Transverse colon (tissue), 4 donors: ENCODE data around the gene ZBBX.

Source experiments
- EP300 ChIP-seq: sonication (generic); formaldehyde crosslinking; IDR thresholded peaks from one replicate; pipeline ENCODE4 v1.6.1; 2017; ENCODE audit warnings: antibody characterized with exemption, low read depth
- POLR2A ChIP-seq: fragments of 450-650 bp; IDR thresholded peaks from one replicate; pipeline ENCODE4 v1.6.1; 2016; ENCODE audit warnings: antibody characterized with exemption, mild to moderate bottlenecking, moderate library complexity
- POLR2AphosphoS5 ChIP-seq, 3 donors: sonication (generic); formaldehyde crosslinking; IDR thresholded peaks; one replicate each; pipeline ENCODE4 v1.6.1; 2016; ENCODE audit warnings: antibody characterized with exemption in 3 of 3
- TF ChIP-seq, protein P1 (sequence below), 5 experiments: fragments of 200-600 bp in 3 of 5; fragments of 450-650 bp in 2 of 5; sonication (generic) in 3 of 5; IDR thresholded peaks; 1 replicate in 2 of 5; 2 replicates in 3 of 5; pipeline ENCODE4 v1.5.1; 2016 to 2017; ENCODE audit warnings: antibody characterized with exemption in 5 of 5, inconsistent platforms in 3 of 5, mild to moderate bottlenecking in 2 of 5, moderate library complexity in 1 of 5

DNA sequence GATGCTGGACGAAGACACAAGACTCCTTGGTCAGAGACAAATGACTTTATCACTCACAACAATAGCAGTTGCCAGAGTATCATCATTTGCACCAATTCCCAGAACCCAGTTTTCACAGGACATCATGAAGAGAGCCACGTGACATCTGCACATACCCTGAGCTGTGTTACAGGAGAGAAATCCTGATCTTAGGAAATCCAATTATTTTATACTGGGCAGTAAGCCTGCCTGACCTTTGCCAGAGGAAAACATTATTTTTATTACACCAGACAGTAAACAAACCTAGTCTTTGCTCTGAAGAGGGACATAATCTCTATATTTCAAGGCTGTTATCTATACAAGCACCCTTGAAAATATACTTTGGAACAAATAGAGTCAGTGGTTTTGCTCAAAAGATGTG lies 77.4 kb downstream of the ZBBX start:
- TF ChIP-seq, protein P1, sequence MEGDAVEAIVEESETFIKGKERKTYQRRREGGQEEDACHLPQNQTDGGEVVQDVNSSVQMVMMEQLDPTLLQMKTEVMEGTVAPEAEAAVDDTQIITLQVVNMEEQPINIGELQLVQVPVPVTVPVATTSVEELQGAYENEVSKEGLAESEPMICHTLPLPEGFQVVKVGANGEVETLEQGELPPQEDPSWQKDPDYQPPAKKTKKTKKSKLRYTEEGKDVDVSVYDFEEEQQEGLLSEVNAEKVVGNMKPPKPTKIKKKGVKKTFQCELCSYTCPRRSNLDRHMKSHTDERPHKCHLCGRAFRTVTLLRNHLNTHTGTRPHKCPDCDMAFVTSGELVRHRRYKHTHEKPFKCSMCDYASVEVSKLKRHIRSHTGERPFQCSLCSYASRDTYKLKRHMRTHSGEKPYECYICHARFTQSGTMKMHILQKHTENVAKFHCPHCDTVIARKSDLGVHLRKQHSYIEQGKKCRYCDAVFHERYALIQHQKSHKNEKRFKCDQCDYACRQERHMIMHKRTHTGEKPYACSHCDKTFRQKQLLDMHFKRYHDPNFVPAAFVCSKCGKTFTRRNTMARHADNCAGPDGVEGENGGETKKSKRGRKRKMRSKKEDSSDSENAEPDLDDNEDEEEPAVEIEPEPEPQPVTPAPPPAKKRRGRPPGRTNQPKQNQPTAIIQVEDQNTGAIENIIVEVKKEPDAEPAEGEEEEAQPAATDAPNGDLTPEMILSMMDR (IDR thresholded peaks at IDR 0.05): no peak
- TF ChIP-seq EP300 (no peak), POLR2AphosphoS5 (IDR thresholded peaks at IDR 0.05) (no peak), POLR2A (no peak)
